ENCODE results near the gene CTNND2.

Gene CTNND2

DNA sequence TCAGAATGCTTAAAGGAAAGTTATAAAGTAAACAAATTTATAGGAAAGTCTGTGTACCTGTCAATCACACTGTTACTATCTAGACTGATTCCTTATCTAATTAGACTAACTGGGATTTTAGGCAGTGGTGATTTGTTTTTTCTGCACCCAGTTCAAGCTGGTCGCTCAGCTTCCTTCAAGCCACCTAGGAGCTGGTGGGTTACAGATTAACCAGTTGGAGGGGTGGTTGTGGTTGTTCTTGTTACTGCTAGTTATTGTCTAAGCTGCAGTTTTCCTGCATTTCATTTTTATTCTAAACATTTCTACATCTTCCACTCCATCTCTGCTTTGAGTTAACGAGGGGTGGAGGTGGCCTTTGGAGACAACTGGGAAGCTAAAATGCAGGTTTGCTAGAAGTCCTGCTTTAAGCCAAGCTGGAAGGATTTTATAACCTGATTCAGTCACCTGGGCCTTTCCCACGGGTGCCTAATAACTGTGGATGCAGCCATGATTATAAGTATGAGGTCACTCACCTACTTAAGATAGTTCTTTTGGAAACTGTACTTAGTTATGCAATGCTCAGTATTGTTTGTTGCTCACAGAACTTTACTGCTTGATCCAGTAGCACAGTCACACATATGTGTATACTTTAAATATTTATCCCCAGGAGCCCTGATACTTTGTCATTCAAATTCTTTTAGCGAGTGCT is 839.3 kb downstream of the CTNND2 start:
- CTCF ChIA-PET: interaction anchor here (0.7 kb wide), 1 partner anchor 141 kb away, joined by 3 read pairs; no protein-coding TSS in a partner anchor
- POLR2A ChIA-PET (ENCODE audit: low non-redundant PET): no interaction called here
- H3K27ac ChIP-seq: no peak overlapping the region
- TF ChIP-seq, protein P1, sequence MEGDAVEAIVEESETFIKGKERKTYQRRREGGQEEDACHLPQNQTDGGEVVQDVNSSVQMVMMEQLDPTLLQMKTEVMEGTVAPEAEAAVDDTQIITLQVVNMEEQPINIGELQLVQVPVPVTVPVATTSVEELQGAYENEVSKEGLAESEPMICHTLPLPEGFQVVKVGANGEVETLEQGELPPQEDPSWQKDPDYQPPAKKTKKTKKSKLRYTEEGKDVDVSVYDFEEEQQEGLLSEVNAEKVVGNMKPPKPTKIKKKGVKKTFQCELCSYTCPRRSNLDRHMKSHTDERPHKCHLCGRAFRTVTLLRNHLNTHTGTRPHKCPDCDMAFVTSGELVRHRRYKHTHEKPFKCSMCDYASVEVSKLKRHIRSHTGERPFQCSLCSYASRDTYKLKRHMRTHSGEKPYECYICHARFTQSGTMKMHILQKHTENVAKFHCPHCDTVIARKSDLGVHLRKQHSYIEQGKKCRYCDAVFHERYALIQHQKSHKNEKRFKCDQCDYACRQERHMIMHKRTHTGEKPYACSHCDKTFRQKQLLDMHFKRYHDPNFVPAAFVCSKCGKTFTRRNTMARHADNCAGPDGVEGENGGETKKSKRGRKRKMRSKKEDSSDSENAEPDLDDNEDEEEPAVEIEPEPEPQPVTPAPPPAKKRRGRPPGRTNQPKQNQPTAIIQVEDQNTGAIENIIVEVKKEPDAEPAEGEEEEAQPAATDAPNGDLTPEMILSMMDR (conservative IDR thresholded peaks at IDR 0.05; ENCODE audit: low read depth): no peak
- no peak for DNase-seq (ENCODE audit: low spot score)

GRCh38 chr5:11062397-11062796 is 841.8 kb downstream of the CTNND2 start:
- H3K27ac ChIP-seq: no peak overlapping the region
- ChIA-PET CTCF (no interaction called here), POLR2A (ENCODE audit: low non-redundant PET) (no interaction called here)
- no peak for DNase-seq (ENCODE audit: low spot score)
- TF ChIP-seq, protein P1 (conservative IDR thresholded peaks at IDR 0.05; ENCODE audit: low read depth): no peak

DNA sequence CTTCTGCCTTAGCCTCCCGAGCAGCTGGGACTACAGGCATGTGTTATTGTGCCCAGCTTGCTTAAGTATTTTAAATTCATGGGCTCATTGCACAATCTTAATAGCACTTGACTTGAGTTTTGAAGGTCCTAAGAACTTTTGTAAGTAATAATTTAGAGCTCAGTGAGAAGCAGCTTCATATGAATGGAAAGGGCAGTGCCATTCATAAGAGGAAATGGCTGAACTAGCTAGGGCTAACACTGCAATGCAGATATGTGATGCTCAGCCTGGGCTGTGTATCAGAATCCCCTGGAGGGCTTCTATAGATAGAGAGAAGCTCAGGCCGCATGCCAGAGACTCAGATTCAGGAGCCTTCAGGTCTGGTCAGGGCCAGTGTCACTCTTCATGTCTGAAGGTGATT is 847.7 kb downstream of the CTNND2 start:
- no peak overlapping the region for H3K27ac ChIP-seq
- TF ChIP-seq, protein P1 (conservative IDR thresholded peaks at IDR 0.05; ENCODE audit: low read depth): no peak
- no peak for DNase-seq (ENCODE audit: low spot score)
- POLR2A ChIA-PET (ENCODE audit: low non-redundant PET): no interaction called here
- CTCF ChIA-PET: no interaction called here

GRCh38 chr5:11054014-11054413 is 850.2 kb downstream of the CTNND2 start:
- H3K27ac ChIP-seq: no peak overlapping the region
- TF ChIP-seq, protein P1 (conservative IDR thresholded peaks at IDR 0.05; ENCODE audit: low read depth): no peak
- ChIA-PET POLR2A (ENCODE audit: low non-redundant PET) (no interaction called here), CTCF (no interaction called here)
- no peak for DNase-seq (ENCODE audit: low spot score)

DNA sequence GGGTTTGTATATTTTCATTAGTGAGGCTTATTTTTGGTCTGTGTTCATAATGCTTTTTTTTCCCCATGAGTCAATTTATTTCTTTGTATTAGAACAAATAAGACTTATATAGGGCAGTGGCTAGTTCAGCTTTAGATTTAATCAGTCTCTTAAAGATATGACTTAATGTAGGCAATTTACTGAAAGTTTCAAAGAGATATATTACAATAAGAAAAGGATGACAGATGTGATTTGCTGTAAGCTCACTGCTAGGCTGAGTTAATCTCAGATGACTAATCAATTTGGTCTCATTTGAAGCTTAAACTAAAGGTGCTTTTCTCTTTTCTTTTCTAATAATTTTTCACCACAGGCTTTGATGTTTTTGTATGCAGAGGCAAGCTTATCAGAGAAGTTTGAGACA is 851.4 kb downstream of the CTNND2 start:
- CTCF ChIA-PET: interaction anchor here (0.9 kb wide), 1 partner anchor 9 kb away, joined by 3 read pairs; no protein-coding TSS in a partner anchor
- DNase-seq (ENCODE audit: low spot score): no peak
- no peak overlapping the region for H3K27ac ChIP-seq
- POLR2A ChIA-PET (ENCODE audit: low non-redundant PET): no interaction called here
- TF ChIP-seq, protein P1 (conservative IDR thresholded peaks at IDR 0.05; ENCODE audit: low read depth): no peak

- no peak for DNase-seq (ENCODE audit: low spot score)
- TF ChIP-seq, protein P1 (conservative IDR thresholded peaks at IDR 0.05; ENCODE audit: low read depth): no peak
- ChIA-PET POLR2A (ENCODE audit: low non-redundant PET) (no interaction called here), CTCF (no interaction called here)
- no peak overlapping the region for H3K27ac ChIP-seq
These were observed 853.5 kb downstream of the CTNND2 start for GRCh38 chr5:11050596-11051304.

Measured in RWPE1 (cell line).